ENCODE data around the gene AADAT. TPM values are rescaled to one million over a fixed set of nuclear protein-coding genes. Genes with fewer than 3 reads are reported as not detected.
"Not testable (repeated sequence)": the region's sequence is repeated elsewhere in the genome, so short reads cannot be mapped to it uniquely, and the experiment has no call there.

The AADAT gene
- polyA plus RNA-seq (ENCODE audit: insufficient read length in 10 of 10): 10 to 100 TPM in 7 of 10 donors, 1 to 10 TPM in 3; 8.4 to 22.4 (median 15.4) TPM
- long read RNA-seq, donor 1: 0 reads
- long read RNA-seq, donor 2, partial matches to known transcripts: 0 of 3 reads
- long read RNA-seq, donor 2, other reads (novel, unspliced or antisense): 0 of 3 reads
- long read RNA-seq, donor 3: 0 reads
- long read RNA-seq, donor 4: 0 reads
- long read RNA-seq, donor 5, partial matches to known transcripts: 0 of 1 reads
- long read RNA-seq, donor 5, other reads (novel, unspliced or antisense): 0 of 1 reads
- long read RNA-seq, donor 6, transcript AADAT-201 (13 exons, 2,261 nt): major isoform, 6 of 6 reads
- long read RNA-seq, donor 6, partial matches to known transcripts: 0 of 6 reads
- long read RNA-seq, donor 6, other reads (novel, unspliced or antisense): 0 of 6 reads
- long read RNA-seq, donor 7, partial matches to known transcripts: 0 of 1 reads
- long read RNA-seq, donor 7, other reads (novel, unspliced or antisense): 0 of 1 reads
- long read RNA-seq, donor 8, partial matches to known transcripts: 0 of 1 reads
- long read RNA-seq, donor 8, other reads (novel, unspliced or antisense): 0 of 1 reads
- long read RNA-seq, donor 9: 0 reads

GRCh38 chr4:170089668-170090351, at the start of gene AADAT:
Gene AADAT, minus strand, starts transcription at chr4:170089956. Its CDS starts 266 bp downstream, at chr4:170089690.
- peak; percentile 76 to 94 (median 87) for DNase-seq

DNA sequence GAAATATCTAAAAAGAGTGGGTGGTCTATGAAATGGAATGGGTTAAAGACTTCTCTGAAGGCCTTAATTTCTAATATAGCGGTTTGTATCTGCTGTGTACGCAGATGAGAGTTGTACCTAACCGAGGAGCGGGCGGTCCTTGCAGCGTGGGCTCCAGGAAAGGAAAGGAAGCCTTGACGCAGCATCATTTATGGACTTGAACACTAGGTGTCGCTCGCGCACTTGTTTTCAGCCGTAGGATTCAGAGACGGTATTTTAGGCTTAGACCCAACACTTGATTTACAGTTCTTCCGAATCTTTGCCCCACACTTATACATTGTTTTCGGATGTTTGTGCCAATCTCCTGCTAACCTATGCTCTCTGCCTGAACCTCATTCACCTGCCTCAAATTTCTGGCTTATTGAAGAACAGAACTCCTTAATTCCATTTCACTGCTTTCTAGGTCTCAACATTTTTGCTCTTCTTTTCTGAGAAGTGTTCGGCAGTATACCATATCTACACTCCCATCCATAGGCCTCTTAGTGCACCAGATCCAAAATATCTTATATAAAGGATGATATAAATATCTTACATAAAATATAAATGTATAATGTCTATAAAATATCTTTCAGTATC, 48.9 kb upstream of the AADAT start:
- peak; percentile 78 to 88 (median 83) for DNase-seq

DNA sequence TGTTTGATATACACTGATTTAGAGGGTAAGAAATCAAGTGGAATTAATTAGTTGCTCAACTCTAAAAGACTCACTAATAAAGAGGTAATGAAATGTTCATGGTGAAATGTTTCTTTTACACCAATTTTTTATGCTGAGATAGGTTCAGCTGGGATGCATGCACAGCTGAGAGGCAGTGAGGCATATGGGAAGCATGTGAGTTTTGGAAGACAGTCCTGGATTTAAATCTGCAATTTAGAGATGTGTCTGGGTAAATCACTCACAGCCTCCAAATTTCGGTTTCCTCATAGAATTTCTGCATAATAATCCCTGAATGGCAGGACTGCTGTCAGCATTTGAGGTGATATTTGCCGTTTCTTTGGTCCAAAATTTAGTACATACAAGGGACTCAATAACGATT, 48.2 kb upstream of the AADAT start:
- DNase-seq: peak in 1 of 3 donors; percentile 2

GRCh38 chr4:170137466-170137865, 47.7 kb upstream of the AADAT start:
- DNase-seq: no peak

DNA sequence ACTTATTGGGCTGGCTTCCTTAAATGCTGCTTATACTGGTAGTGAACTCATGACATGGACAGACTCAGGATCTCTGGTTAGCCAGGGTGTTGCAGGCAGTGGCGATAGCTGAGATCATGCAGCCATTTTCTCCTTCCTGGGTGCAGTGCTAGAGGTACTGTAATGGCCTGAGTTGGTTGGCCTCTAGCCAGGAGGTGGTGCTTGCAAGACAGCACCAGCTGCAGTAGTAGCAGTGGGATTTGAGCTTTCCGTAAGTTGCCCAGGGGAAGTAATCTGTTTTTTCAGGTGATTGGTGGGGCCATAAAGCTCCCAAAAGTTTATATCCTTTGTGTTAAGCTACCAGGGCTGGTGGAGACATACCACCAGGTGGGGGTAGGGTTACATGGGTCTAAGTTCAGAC, 45.1 kb upstream of the AADAT start:
- DNase-seq: no peak

DNA sequence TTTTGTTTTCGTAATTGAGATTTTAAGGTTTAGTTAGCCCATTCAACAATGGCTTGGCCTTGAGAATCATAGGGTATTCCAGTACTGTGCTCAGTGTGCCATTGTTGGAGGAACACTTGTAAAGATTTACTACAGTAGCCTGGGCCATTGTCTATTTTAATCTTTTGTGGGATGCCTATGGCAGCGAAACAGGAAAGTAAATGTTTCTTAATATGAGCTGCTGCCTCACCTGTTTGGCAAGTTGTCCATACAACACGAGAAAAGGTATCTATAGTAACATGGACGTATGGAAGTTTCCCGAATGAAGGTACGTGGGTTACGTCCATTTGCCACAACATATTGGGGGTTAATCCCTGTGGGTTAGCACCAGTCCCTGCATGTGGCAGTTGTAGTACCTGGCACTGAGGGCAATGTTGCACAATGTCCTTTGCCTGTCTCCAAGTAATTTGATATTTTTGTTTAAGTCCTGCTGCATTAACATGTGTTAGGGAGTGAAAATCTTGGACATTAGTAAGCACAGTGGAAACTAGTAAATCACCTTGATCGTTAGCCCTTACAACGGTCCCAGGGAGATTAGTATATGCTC, 38.6 kb upstream of the AADAT start:
- DNase-seq: no peak

DNA sequence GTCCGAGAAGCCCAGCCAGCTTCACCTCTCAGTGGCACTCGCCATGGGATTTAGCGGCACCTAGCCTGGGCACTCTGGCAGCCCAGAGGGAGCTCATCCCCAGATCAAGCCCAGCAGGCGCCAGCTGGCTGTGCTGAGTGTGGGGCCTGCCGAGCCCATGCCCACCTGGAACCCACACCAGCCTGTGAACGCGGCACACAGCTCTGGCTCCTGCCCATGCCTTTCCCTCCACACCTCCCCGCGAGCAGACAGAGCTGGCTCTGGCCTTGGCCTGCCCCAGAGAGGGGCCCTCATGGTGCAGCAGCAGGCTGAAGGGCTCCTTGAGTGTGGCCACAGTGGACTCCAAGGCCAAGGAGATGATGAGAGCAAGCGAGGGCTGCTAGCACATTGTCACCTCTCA, 38.0 kb upstream of the AADAT start:
- DNase-seq: no peak

DNA sequence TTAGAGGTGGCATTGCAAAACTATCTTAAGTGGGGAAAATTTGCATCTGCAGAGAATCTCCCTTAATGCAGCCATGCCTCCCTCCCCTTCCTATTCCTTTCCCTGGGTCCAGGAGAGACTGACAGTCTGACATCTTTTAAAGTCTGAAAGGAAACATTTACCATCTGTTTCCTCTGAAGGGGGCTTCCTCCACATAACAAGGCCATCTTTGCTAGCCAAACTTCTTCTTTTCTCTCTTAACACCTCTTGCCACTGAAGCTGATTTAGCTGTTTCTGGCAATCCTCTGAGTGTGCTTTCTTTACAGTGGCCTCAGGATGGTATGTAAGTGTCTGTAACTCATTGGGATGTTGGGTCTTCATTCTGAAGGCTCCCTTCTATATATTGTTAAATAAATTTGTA, 34.6 kb upstream of the AADAT start:
- DNase-seq: no peak

- no peak for DNase-seq
Measured at GRCh38 chr4:170122252-170122651, 32.5 kb upstream of the AADAT start.

GRCh38 chr4:170114636-170115035, 24.9 kb upstream of the AADAT start:
- DNase-seq: no peak

GRCh38 chr4:170114183-170114582, 24.4 kb upstream of the AADAT start:
- not testable (repeated sequence) for DNase-seq

DNA sequence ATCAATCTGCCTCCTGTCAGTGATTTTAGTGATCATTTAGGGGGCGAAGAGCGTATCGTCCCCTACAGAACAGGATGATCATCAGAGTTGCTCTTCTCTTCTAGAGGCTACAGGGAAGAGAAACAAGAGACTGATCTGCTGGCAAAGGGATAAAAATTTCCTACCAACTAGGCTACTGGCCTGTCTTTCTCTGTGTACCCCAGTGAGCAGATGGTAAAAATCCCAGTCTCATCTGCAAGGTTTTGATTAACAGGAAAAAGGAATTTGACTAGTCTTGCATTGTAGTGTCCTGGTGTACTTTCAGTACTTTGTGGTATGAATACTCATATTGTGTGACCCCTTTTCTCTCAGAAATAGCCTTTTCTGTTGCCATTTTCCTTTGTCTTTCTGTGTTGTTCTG, 21.8 kb upstream of the AADAT start:
- no peak for DNase-seq

- DNase-seq: no peak
Measured at GRCh38 chr4:170111085-170111484, 21.3 kb upstream of the AADAT start.

- DNase-seq: no peak
Measured at GRCh38 chr4:170110285-170110672, 20.5 kb upstream of the AADAT start.

DNA sequence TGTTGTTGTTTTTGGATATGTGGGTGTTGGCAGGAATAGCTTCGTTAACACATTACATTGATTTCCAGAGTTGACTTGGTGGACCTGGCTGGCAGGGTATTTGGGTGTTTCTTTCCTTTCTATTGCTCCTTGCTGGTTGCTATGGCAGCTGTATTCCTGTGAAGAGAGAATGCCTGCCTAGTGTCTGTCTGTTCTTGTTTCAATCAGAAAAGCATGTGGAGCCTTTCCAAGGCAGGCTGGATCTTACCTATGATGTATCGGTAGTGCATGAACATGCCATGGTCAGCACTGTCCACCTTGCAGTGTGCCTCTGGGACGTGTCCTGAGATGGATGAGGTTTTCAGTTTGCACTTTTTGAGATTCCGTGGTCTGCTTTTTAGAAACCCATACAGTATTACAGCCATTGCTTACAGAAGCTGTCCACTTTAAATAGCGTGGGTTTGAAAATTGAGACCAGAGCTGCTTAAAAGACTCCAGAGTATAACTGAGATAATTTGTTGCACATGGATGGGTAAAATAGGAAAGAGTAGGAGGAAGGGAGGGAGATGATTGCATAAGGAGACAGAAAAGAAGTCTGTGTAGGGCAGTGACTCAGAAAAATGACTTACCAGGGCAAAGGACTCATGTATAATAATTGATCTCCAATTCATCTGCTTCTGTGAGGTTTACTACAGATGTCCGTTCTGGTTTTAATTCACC, 20.0 kb upstream of the AADAT start:
- DNase-seq: peak; percentile 15 to 42 (median 40)

DNA sequence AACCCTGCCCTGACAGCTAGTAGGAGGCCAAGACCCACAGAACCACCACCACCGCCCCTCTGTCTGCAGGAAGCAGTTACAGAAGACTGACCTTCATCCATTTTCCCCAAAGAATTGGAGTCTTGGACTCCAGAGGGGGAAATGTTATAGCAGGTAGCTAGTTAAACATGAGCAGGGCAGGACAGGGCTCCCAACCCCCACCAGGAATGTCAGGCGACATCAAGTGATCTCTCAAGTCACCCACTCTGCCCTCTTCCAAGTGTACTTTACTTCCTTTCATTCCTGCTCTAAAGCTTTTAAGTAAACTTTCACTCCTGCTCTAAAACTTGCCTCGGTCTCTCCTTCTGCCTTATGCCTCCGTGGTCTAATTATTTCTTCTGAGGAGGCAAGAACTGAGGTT, 17.1 kb upstream of the AADAT start:
- no peak for DNase-seq

DNA sequence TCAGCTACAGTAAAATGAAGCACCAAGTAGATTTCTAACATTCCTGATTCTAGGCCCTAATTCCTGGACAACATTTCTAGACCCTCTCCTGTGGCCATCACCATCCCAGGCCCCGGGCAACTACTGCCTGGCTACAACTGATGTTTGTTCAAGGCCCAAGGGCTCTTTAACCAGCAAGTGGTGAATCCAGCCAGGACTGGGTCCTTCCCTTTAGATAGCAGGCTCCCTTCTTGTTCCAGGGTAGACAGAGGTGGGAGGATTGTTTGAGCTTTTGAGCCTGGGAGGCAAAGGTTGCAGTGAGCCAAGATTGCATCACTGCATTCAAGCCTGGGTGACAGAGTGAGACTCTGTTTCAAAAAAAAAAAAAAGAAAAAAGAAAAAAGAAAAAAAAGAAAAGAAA, 12.7 kb upstream of the AADAT start:
- DNase-seq: no peak

DNA sequence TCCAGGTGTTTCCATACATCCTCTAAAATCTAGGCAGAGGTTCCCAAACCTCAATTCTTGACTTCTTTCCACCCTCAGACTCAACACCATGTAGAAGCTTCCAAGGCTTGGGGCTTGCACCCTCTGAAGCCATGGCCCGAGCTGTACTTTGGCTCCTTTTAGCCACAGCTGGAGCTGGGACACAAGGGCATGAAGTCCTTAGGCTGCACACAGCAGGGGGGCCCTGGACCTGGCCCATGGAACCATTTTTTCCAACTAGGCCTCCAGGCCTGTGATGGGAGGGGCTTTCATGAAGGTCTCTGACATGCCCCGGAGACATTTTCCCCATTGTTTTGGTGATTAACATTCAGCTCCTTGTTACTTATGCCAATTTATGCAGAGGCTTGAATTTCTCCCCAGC, 8.4 kb upstream of the AADAT start:
- DNase-seq: not testable (repeated sequence)

DNA sequence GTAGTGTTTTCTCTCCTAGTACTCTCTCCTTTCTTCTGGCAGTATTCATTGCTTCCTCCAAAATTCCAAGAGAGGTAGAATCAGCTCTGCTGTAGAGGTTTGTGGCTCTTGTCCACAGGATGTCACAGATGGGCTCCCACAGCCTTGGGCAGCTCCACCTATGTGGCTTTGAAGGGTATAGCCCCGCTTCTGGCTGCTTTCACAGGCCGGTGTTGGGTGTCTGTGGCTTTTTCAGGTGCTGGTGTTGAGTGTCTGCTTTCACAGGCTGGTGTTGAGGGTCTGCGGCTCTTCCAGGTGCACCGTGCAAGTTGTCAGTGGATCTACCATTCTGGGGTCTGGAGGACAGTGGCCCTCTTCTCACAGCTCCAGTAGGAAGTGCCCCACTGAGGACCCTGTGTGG, 7.9 kb upstream of the AADAT start:
- no peak for DNase-seq

- DNase-seq: no peak
Measured at GRCh38 chr4:170093973-170094535, 4.3 kb upstream of the AADAT start.

- DNase-seq: no peak
Measured at GRCh38 chr4:170091069-170091696, 1.4 kb upstream of the AADAT start.
